Heart right ventricle (tissue), 16 donors: ENCODE measurements around the gene CCNB2. TPM values are rescaled to one million over a fixed set of nuclear protein-coding genes. Genes with fewer than 3 reads are reported as not detected.

Source experiments
- ATAC-seq, 8 donors: fragments of 200-7000 bp; cut with Tn5 transposase; one replicate each; pipeline ENCODE4 v1.9.1; 2020; ENCODE audit warnings: mild to moderate bottlenecking in 8 of 8, moderate library complexity in 8 of 8, moderate number of reproducible peaks in 1 of 8
- DNase-seq, 2 donors: peaks; one replicate each; pipeline ENCODE4 v3.0.0-alpha.2; 2020
- H3K27ac ChIP-seq, 10 donors: fragments of 200-600 bp; sonication (generic) in 2 of 10; one replicate each; pipeline versions ENCODE4 v1.5.0 to v1.8.0; 2020 to 2022; ENCODE audit warnings: mild to moderate bottlenecking in 3 of 10
- H3K27me3 ChIP-seq, 7 donors: fragments of 200-600 bp; one replicate each; pipeline ENCODE4 v1.8.0; 2021 to 2022; ENCODE audit warnings: mild to moderate bottlenecking in 2 of 7
- H3K36me3 ChIP-seq, 9 donors: fragments of 200-600 bp; sonication (generic) in 1 of 9; one replicate each; pipeline versions ENCODE4 v1.5.0 to v1.8.0; 2020 to 2022; ENCODE audit warnings: mild to moderate bottlenecking in 2 of 9
- H3K4me1 ChIP-seq, 9 donors: fragments of 200-600 bp; sonication (generic) in 1 of 9; one replicate each; pipeline versions ENCODE4 v1.5.0 to v1.8.0; 2020 to 2022; ENCODE audit warnings: mild to moderate bottlenecking in 4 of 9
- H3K4me3 ChIP-seq, 10 donors: fragments of 200-600 bp; sonication (generic) in 2 of 10; one replicate each; pipeline versions ENCODE4 v1.5.0 to v1.8.0; 2020 to 2022; ENCODE audit warnings: mild to moderate bottlenecking in 7 of 10, moderate library complexity in 2 of 10
- H3K9me3 ChIP-seq, 11 donors: fragments of 200-600 bp in 10 of 11; sonication (generic) in 2 of 11; one replicate each; pipeline versions ENCODE4 v1.5.0 to v1.8.0; 2013 to 2022; ENCODE audit warnings: mild to moderate bottlenecking in 2 of 11, control low read depth in 1 of 11, moderate library complexity in 1 of 11
- WGBS, 2 donors: extraction: QIAGEN DNeasy Blood & Tissue Kit; methylation state at CpG; one replicate each; pipeline ENCODE4 v1.1.7; 2013; ENCODE audit warnings: inconsistent platforms in 1 of 2; 5-methylcytosine and 5-hydroxymethylcytosine counted together
- intact Hi-C, 10 donors: fragments of 100-400 bp; cut with DNase I; formaldehyde crosslinking; loops; one replicate each; pipeline versions ENCODE4 v1.11.1 to v1.14.2; 2022
- polyA plus RNA-seq, 2 donors: library from polyadenylated mRNA; stranded (reverse); fragments of 200-250 nt; gene quantifications; one replicate each; pipeline ENCODE4 v1.2.3, GENCODE V29; 2013
- total RNA-seq, 10 donors: library from RNA; stranded (reverse); fragmentation: NEBNext Ultra II Directional in 3 of 10; extraction: Animal tissue kit (Norgen Biotek cat#: 25700) in 3 of 10; gene quantifications; one replicate each; pipeline versions ENCODE4 v1.2.1 to v1.2.4, GENCODE V29; 2021 to 2023
- TF ChIP-seq, protein P1 (sequence below), 9 donors: fragments of 200-600 bp; sonication (generic) in 2 of 9; IDR thresholded peaks; one replicate each; pipeline versions ENCODE4 v1.5.0 to v1.8.0; 2021 to 2022; ENCODE audit warnings: antibody characterized with exemption in 9 of 9, mild to moderate bottlenecking in 5 of 9, moderate library complexity in 1 of 9
- donor health status: Arrhythmogenic right ventricular cardiomyopathy.
- donor health status: ischemic (EF 13 %, LVEDD 7.1; RV severe dilation, severe dysfunction).
- donor health status: healthy with polysubstance abuse.
- donor health status: DM: no; HTN: yes; CAD: no.
- donor health status: DM: no; HTN: no; CAD: no.
- donor health status: ischemic (EF 25% LVEDD 6.9; RV normal size, moderate dysfunction).
- donor health status: ischemic (EF 25% LVEDD 5.7; RV mildly dilated, moderate dysfunction).
- donor health status: healthy.
- donor health status: DM: yes; HTN: yes; CAD: no.
- donor health status: Ischemic cardiomyopathy.
- donor health status: ischemic (EF 35%, LVEDD 5.7; RV mildly dilated, moderate dysfunction).
- donor health status: nonischemic (EF 11% LVEDD 7.7; RV severe dilation, severe dysfunction).
- donor health status: DM: yes; HTN: yes; CAD: no.
- donor health status: PGD.
- donor health status: ischemic (EF 29% LVEDD 5.4; RV normal size, mild dysfunction).
- donor health status: nonischemic (EF 23%, LVEDD 6.1; RV moderate dilation, normal function).

CCNB2 gene
- total and polyA plus RNA-seq, 12 donors: 0.16 to 5.9 (median 0.47) TPM; not detected in 2

DNA sequence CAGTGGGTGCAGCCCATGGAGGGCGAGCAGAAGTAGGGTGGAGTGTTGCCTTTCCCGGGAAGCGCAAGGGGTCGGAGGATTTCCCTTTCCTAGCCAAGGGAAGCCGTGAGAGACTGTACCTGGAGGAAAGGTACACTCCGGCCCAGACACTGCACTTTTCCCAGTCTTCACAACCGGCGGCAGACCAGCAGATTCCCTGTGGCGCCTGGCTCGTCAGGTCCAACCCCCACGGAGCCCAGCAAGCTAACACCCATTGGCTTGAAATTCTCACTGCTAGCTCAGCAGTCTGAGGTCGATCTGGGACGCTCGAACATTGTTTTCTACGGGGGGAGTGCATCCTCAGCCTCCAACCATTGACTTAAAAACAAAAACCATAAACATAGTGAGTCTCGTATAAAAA, 26.5 kb downstream of the CCNB2 start:
- peaks cover 0 to 7% (median 0%) of the 10 kb centered on the region in 9 donors for H3K4me1 ChIP-seq
- no peak overlapping the region for H3K4me3 ChIP-seq
- DNase-seq (no peak), ATAC-seq (no peak)
- H3K36me3 ChIP-seq: peaks cover 0 to 68% (median 12%) of the 10 kb centered on the region in 9 donors
- 97 to 99% methylated on average over 16 of the region's 16 CpGs for WGBS, 2 donors
- H3K27ac ChIP-seq: no peak overlapping the region
- TF ChIP-seq, protein P1, sequence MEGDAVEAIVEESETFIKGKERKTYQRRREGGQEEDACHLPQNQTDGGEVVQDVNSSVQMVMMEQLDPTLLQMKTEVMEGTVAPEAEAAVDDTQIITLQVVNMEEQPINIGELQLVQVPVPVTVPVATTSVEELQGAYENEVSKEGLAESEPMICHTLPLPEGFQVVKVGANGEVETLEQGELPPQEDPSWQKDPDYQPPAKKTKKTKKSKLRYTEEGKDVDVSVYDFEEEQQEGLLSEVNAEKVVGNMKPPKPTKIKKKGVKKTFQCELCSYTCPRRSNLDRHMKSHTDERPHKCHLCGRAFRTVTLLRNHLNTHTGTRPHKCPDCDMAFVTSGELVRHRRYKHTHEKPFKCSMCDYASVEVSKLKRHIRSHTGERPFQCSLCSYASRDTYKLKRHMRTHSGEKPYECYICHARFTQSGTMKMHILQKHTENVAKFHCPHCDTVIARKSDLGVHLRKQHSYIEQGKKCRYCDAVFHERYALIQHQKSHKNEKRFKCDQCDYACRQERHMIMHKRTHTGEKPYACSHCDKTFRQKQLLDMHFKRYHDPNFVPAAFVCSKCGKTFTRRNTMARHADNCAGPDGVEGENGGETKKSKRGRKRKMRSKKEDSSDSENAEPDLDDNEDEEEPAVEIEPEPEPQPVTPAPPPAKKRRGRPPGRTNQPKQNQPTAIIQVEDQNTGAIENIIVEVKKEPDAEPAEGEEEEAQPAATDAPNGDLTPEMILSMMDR (IDR thresholded peaks at IDR 0.05): no peak
- H3K27me3 ChIP-seq: no peaks in the 10 kb centered on the region
- intact Hi-C loops: loop anchor here in 1 of 10 donors (10.0 kb wide), 1 partner anchor 147 kb away; the partner anchor contains the start of gene RNF111
- peaks cover 0 to 34% (median 11%) of the 10 kb centered on the region in 11 donors for H3K9me3 ChIP-seq

DNA sequence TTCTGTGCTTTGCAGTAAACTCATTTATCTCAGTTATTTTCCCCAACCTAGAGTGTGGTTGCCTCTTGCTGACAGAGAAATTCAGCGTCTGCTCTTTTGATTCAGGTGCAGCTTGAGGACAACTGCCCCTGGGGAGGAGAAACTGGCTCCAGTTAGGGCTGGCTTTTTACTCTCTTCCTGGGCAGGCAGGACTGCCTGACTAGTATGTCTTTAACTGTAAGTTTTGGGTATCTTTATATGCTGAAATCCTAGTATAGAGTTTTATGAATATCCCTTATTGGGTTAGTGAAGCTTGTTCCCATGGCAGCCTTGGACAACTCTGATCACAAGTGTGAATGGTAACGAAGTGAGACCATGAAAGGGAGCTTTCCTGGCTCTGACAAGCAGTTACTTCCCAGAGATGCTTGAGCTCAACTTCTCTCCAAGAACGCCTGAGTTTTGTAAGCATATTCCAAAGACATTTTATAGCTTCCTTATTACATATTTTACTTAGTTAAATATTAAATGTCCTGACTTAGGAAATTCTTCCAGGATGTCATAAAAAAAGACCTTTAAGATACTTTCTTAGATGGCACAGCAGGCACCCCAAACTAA, 27.1 kb downstream of the CCNB2 start:
- Histone ChIP-seq H3K9me3 (peaks cover 0 to 28% (median 5%) of the 10 kb centered on the region in 11 donors), H3K36me3 (peaks cover 0 to 74% (median 15%) of the 10 kb centered on the region in 9 donors), H3K4me3 (no peak overlapping the region), H3K27ac (no peak overlapping the region), H3K4me1 (peaks cover 0 to 6% (median 0%) of the 10 kb centered on the region in 9 donors), H3K27me3 (no peaks in the 10 kb centered on the region)
- intact Hi-C loops: loop anchor here in 1 of 10 donors (10.0 kb wide), 1 partner anchor 147 kb away; the partner anchor contains the start of gene RNF111
- ATAC-seq (no peak), DNase-seq (no peak)
- TF ChIP-seq, protein P1 (IDR thresholded peaks at IDR 0.05): no peak
- 94 to 95% methylated on average over 3 of the region's 3 CpGs for WGBS, 2 donors

DNA sequence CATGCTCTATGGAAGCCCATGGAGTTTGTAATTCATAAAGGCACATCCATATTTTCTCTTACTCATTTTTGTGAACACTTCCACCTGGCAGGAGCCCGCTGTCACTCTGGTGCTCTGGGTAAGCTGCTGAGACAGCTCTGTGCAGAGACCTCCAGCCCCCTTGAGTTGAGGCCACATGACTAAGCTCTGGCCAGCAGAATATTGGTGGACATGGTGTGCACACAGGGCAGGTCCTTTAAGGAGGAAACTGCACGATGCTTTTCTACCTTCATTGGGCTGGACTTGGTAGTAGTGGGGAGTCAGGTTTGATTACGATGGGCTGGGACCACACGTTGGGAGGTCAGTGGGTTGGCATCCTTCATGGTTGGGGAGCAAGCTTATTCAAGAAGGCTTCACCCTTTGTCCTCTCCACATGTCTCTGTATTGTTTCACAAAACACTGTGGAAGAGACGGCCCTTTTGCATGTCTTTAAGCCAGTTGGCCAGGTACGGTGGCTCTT, 29.0 kb downstream of the CCNB2 start:
- WGBS, 2 donors: 98 to 99% methylated on average over 6 of the region's 6 CpGs
- H3K36me3 ChIP-seq: peaks cover 0 to 92% (median 15%) of the 10 kb centered on the region in 9 donors
- H3K27ac ChIP-seq: no peak overlapping the region
- H3K27me3 ChIP-seq: no peaks in the 10 kb centered on the region
- TF ChIP-seq, protein P1 (IDR thresholded peaks at IDR 0.05): no peak
- no peaks in the 10 kb centered on the region for H3K4me1 ChIP-seq
- DNase-seq: no peak
- no peak for ATAC-seq
- peaks cover 0 to 11% (median 0%) of the 10 kb centered on the region in 11 donors for H3K9me3 ChIP-seq
- intact Hi-C loops: loop anchor here in 1 of 10 donors (10.0 kb wide), 1 partner anchor 149 kb away; the partner anchor contains the start of gene RNF111
- no peak overlapping the region for H3K4me3 ChIP-seq

DNA sequence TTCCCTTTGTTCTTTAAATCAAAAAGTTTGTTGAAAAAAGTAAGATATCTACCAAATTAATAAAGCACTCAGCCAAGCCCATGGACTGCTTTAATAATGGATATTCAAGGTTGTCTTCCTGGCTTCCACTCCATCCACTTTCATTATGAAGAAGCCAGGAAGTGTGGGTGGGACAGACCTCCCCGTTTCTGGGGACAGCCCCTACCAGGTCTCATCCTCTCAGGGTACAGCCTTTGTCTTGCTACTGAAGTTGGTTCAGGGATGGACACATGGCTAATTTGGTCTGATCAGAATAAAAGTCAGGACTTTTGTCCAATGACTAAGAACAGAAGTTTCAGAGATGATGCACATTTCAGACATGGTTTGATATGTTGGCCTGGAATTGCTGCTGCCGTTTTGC, 32.6 kb downstream of the CCNB2 start:
- no peak overlapping the region for H3K27ac ChIP-seq
- WGBS, 2 donors: 51 to 69% methylated on average over 2 of the region's 2 CpGs
- peaks cover 0 to 9% (median 6%) of the 10 kb centered on the region in 9 donors for H3K4me1 ChIP-seq
- ATAC-seq (peak in 1 of 8 donors; percentile 38), DNase-seq (no peak)
- no peaks in the 10 kb centered on the region for H3K27me3 ChIP-seq
- TF ChIP-seq, protein P1 (IDR thresholded peaks at IDR 0.05): no peak
- H3K4me3 ChIP-seq: no peak overlapping the region
- peaks cover 0 to 87% (median 15%) of the 10 kb centered on the region in 9 donors for H3K36me3 ChIP-seq
- no peaks in the 10 kb centered on the region for H3K9me3 ChIP-seq
- intact Hi-C loops: loop anchor here in 1 of 10 donors (10.0 kb wide), 1 partner anchor 153 kb away; the partner anchor contains the start of gene RNF111
